GM19467 (cell line): ENCODE measurements around the gene PDIA5.

Source experiments
- ATAC-seq: cut with Tn5 transposase; IDR thresholded peaks from one replicate; pipeline ENCODE4 v1.9.1; 2021; ENCODE audit warnings: mild to moderate bottlenecking, moderate library complexity; ENCODE audit not compliant: unreplicated experiment

PDIA5 gene

GRCh38 chr3:123066896-123067688 lies at the start of gene PDIA5:
Gene PDIA5 (plus strand): TSS chr3:123067025. CDS start chr3:123067165, 140 bp downstream.
- peak; percentile 77 for ATAC-seq

GRCh38 chr3:123018683-123019082 lies 48.1 kb upstream of the PDIA5 start:
- no peak for ATAC-seq

- ATAC-seq, result no peak
Observed at GRCh38 chr3:123019161-123019560, 47.7 kb upstream of the PDIA5 start.

- ATAC-seq, result no peak
Observed at GRCh38 chr3:123019591-123019990, 47.2 kb upstream of the PDIA5 start.

- ATAC-seq, result no peak
Observed at GRCh38 chr3:123020709-123021108, 46.1 kb upstream of the PDIA5 start.

- ATAC-seq, result no peak
Observed at GRCh38 chr3:123021388-123021787, 45.4 kb upstream of the PDIA5 start.

GRCh38 chr3:123021996-123022510 lies 44.8 kb upstream of the PDIA5 start:
- no peak for ATAC-seq

GRCh38 chr3:123024056-123024455 lies 42.8 kb upstream of the PDIA5 start:
- ATAC-seq, result no peak

- ATAC-seq, result no peak
Observed at GRCh38 chr3:123025642-123026521, 40.9 kb upstream of the PDIA5 start.

- ATAC-seq, result no peak
Observed at GRCh38 chr3:123026565-123027291, 40.1 kb upstream of the PDIA5 start.

- no peak for ATAC-seq
Observed at GRCh38 chr3:123027292-123028232, 39.3 kb upstream of the PDIA5 start, which contains the start of gene SEMA5B. Gene SEMA5B (minus strand): TSS chr3:123027763. CDS start chr3:122961263, 66,500 bp downstream.

GRCh38 chr3:123028233-123028828 lies 38.5 kb upstream of the PDIA5 start:
- ATAC-seq, result no peak

GRCh38 chr3:123031051-123031450 lies 35.8 kb upstream of the PDIA5 start:
- ATAC-seq, result no peak

- no peak for ATAC-seq
Observed at GRCh38 chr3:123032057-123032456, 34.8 kb upstream of the PDIA5 start.

GRCh38 chr3:123034120-123034519 lies 32.7 kb upstream of the PDIA5 start:
- no peak for ATAC-seq

- ATAC-seq, result no peak
Observed at GRCh38 chr3:123034996-123035395, 31.8 kb upstream of the PDIA5 start.

- ATAC-seq, result no peak
Observed at GRCh38 chr3:123036352-123037014, 30.3 kb upstream of the PDIA5 start.

- no peak for ATAC-seq
Observed at GRCh38 chr3:123037015-123037375, 29.8 kb upstream of the PDIA5 start.

GRCh38 chr3:123038751-123039150 lies 28.1 kb upstream of the PDIA5 start:
- ATAC-seq, result no peak
